T-helper 1 cell treated with Interleukin-12 subunit alpha and Interleukin-12 subunit beta and Interleukin-4 antibody, amounts not matched to agents 30 μg/mL and 1 μg/mL, for 36 hours (primary cell): Measurements from ENCODE around the gene CFAP46.
"Not testable (repeated sequence)": the region's sequence is repeated elsewhere in the genome, so short reads cannot be mapped to it uniquely, and the experiment has no call there.

Source experiments
- H3K27ac Mint-ChIP-seq: one replicate; pipeline ENCODE4 v1.8.0; 2021; ENCODE audit warnings: mild to moderate bottlenecking, mixed read lengths
- H3K27me3 Mint-ChIP-seq: one replicate; pipeline ENCODE4 v1.8.0; 2021; ENCODE audit warnings: low read depth, mixed read lengths
- H3K36me3 Mint-ChIP-seq: one replicate; pipeline ENCODE4 v1.8.0; 2021; ENCODE audit warnings: low read depth, mixed read lengths
- H3K4me1 Mint-ChIP-seq: one replicate; pipeline ENCODE4 v1.8.0; 2021; ENCODE audit warnings: low read depth, mixed read lengths
- H3K4me3 Mint-ChIP-seq: one replicate; pipeline ENCODE4 v1.8.0; 2021; ENCODE audit warnings: mild to moderate bottlenecking, moderate library complexity, mixed read lengths
- H3K9me3 Mint-ChIP-seq: one replicate; pipeline ENCODE4 v1.8.0; 2021; ENCODE audit warnings: mixed read lengths

The CFAP46 gene

DNA sequence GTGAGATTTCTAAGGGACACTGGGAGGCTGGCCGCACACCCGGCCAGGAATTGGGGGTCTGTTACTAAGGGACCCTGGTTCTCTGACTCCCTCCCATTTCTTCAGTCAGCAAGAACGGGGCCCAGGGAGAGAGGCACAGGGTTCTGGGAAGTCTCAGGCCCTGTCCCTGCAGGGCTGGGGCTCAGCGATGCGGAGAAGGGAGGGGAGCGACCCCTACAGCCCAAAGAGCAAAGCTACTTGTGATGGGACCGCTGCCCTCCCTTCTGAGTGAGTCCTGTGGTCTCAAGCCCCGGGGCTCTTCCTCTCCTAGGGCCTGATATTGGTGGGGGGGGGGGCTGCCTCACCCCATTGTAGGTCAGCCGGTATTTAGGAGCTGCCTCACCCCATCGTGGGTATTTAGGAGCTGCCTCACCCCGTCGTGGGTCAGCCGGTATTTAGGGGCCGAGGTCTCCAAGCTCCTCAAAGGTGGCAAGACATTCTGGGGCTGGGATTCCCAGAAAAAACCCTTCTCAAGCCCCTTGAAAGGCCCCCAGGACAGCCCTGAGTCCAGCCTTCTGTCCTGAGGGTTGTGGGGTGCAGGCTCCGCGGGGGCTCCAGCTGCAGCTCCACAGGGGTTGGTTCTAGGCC lies 139.6 kb downstream of the CFAP46 start:
- H3K4me3 Mint-ChIP-seq: no peak overlapping the region
- H3K27me3 Mint-ChIP-seq: no peaks in the 10 kb centered on the region
- no peaks in the 10 kb centered on the region for H3K4me1 Mint-ChIP-seq
- no peak overlapping the region for H3K27ac Mint-ChIP-seq
- H3K9me3 Mint-ChIP-seq: no peaks in the 10 kb centered on the region
- no peaks in the 10 kb centered on the region for H3K36me3 Mint-ChIP-seq

DNA sequence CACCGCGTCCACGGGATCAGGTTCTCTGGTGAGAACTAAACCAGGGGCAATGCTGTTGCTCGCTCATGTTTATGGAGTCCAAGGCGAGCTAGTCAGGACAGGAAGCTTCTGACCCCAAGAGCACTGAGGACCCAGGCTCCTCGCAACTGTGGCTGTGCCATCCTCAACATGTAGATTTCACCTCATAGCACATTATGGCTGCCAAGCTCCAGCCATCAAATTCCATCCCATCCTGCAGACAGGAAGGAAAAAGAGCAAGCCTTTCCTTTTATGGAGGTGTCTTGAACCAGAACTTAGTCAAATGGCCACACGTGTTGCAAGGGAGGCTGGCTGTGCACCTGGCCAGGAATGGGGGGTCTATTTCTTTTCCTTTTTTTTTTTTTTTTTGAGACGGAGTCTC lies 140.3 kb downstream of the CFAP46 start:
- Mint-ChIP-seq H3K27ac (no peak overlapping the region), H3K27me3 (no peaks in the 10 kb centered on the region), H3K4me3 (no peak overlapping the region), H3K9me3 (no peaks in the 10 kb centered on the region), H3K36me3 (no peaks in the 10 kb centered on the region), H3K4me1 (no peaks in the 10 kb centered on the region)

DNA sequence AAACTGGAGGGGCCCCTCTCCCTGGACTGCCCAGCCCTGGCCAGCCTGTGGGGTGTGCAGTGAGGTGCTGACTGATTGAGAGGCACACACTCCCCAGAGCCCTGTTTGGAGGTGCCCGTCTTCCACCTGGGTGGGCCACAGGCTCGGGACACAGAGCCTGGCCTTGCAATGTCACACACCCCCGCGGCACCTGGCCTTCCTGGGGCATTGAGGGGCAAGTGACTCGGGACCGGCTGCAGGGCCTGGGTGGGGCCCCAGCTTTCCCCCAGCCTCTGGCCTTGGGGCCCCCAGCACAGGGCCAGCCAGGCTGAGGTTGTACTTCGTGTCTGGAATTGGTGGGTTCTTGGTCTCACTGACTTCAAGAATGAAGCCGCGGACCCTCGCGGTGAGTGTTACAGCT lies 142.5 kb downstream of the CFAP46 start:
- no peaks in the 10 kb centered on the region for H3K9me3 Mint-ChIP-seq
- H3K27ac Mint-ChIP-seq: no peak overlapping the region
- H3K4me3 Mint-ChIP-seq: no peak overlapping the region
- H3K27me3 Mint-ChIP-seq: no peaks in the 10 kb centered on the region
- no peaks in the 10 kb centered on the region for H3K36me3 Mint-ChIP-seq
- H3K4me1 Mint-ChIP-seq: no peaks in the 10 kb centered on the region

DNA sequence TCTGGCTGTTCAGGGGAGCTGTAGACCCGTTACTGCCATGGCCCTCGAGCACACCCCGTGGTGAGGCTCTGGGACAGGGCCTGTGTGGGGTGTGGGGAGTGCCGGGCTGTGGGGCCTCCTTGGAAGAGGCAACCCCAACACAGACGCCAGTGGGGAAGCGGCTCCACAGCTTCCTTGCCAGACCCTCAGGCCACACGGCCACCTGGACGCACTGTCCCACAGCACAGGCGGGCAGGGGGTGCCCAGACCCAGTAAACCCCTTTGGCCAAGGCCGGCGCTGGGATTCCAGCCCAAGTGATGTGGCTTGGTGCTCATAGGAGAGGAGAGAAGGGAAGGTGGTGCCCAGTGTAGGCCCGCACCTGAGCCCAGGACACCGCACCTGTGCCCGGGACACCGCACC lies 143.5 kb downstream of the CFAP46 start:
- Mint-ChIP-seq H3K9me3 (no peaks in the 10 kb centered on the region), H3K36me3 (no peaks in the 10 kb centered on the region), H3K4me1 (no peaks in the 10 kb centered on the region), H3K27ac (no peak overlapping the region), H3K4me3 (no peak overlapping the region), H3K27me3 (no peaks in the 10 kb centered on the region)

DNA sequence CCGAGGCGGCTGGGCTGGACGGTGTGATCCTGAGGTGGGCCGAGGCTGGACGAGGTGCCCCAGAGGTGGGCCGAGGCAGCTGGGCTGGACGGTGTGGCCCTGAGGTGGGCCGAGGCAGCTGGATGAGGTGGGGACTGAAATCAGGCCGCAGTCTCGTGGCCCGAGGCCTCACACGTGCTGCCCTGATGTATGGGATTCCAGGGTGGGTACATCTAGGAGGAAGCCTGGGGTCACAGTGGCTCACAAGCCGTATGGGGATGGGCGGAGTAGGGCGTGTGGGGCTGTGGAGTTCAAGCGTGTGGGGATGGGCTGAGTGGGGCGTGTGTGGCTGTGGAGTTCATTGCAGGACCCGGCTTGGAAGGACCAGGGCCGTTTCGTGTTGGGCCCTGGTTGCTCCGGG lies 144.0 kb downstream of the CFAP46 start:
- H3K27me3 Mint-ChIP-seq: no peaks in the 10 kb centered on the region
- H3K36me3 Mint-ChIP-seq: no peaks in the 10 kb centered on the region
- no peaks in the 10 kb centered on the region for H3K4me1 Mint-ChIP-seq
- H3K4me3 Mint-ChIP-seq: no peak overlapping the region
- H3K27ac Mint-ChIP-seq: no peak overlapping the region
- no peaks in the 10 kb centered on the region for H3K9me3 Mint-ChIP-seq

DNA sequence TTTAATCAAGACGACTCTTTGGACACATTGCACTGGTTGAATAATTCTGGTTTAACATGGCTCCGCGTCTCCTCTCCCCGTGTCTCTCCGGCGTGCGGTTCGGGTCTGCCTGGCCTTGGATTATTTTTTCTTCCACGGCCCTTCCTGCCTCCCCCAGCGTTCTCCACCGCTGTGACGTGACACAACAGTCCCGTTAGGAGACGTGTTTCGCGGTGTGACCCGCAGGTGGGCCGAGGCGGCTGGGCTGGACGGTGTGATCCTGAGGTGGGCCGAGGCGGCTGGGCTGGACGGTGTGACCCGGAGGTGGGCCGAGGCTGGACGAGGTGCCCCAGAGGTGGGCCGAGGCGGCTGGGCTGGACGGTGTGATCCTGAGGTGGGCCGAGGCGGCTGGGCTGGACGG lies 144.4 kb downstream of the CFAP46 start:
- not testable (repeated sequence) for H3K27me3 Mint-ChIP-seq, H3K4me3 Mint-ChIP-seq, H3K4me1 Mint-ChIP-seq, H3K36me3 Mint-ChIP-seq, H3K9me3 Mint-ChIP-seq, H3K27ac Mint-ChIP-seq

DNA sequence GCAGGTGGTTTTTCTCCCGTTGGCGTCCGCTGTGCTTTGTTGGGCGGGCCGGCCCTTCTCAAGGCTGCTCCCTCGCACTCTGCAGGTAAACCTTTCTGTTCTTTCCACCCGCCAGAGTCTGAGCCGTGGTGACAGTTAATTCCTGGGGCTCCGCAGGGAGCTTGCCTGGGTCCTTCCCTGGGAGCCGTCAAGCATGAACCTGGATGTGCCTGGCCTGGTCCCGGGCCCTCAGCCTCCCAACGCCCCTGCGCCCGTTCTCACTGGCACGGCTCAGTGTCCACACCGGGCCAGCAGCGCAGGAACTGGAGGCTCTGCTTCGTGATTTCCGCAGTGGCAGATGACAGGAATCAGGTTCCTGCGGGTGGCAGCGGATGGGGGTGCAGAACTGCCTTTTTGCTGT lies 145.5 kb downstream of the CFAP46 start:
- Mint-ChIP-seq H3K4me1 (no peaks in the 10 kb centered on the region), H3K27ac (no peak overlapping the region), H3K27me3 (no peaks in the 10 kb centered on the region), H3K9me3 (no peaks in the 10 kb centered on the region), H3K4me3 (no peak overlapping the region), H3K36me3 (no peaks in the 10 kb centered on the region)

DNA sequence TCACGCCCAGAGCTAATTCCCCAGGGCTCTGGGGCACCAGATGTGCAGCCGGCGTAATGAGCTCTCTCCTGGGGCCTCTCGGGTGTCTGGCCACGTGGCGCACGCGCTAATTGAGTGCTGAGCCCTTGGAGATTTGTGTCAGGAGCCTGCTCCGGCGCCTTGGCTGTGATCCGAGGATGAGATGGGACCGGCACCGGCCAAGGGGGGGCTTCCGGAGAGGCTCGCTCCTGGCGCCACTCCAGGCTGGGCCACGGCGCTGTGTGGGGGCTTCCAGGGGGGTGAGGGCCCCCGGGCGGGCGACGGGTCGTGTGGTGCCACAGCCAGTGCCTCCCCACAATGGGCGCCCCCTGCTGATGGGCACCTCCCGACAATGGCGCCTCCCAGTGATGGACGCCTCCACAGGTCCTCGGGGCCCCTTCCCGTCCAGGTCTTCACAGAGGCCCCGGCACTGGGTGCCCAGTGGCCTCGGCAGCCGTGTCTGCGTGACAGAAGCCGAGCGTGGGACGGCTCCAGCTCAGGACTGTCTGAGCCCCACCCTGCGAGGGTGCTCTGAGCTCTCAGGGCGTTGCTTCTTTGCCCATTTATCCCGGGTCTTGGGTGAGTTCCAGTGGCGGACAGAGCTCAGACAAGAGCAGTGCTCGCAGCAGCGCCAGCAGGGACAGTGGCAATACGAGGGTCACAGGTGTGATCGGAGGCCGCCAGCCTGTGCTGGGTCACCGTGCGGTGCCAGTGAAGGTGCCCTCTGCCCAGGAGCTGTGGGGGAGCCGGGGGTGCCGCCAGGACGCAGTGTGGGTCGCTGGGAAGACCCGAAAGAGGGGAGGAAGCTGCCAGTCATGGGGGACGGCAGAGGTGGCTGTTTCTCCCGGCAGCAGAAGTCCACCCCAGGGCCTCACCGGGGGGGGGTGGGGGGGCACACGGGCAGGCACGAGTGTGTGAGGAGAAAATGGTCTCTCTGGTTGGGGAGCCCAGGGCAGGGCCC lies 148.2 kb downstream of the CFAP46 start:
- Mint-ChIP-seq H3K27me3 (peaks cover 4% of the 10 kb centered on the region), H3K4me3 (no peak overlapping the region), H3K4me1 (no peaks in the 10 kb centered on the region), H3K9me3 (no peaks in the 10 kb centered on the region), H3K27ac (no peak overlapping the region), H3K36me3 (no peaks in the 10 kb centered on the region)

DNA sequence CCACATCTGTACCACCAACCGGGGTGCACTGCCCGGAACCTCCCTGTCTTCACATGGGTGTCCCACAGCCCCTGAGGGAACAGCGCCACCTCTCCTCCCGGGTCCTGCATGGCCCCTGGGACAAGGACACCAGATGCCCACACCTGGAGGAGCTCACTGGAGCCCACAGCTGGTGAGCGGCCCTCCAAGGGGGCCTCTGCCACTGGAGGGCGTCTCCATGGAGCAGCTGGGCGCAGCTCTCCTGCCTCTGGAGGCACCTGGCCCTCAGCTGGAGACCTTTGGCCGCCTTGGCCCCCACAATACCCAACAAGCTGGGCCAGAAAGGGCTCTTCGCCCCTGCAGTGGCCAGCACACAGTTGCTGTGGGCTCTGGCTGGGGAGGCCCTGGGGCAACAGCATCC lies 149.2 kb downstream of the CFAP46 start:
- Mint-ChIP-seq H3K27me3 (peaks cover 7% of the 10 kb centered on the region), H3K27ac (no peak overlapping the region), H3K4me3 (no peak overlapping the region), H3K36me3 (no peaks in the 10 kb centered on the region), H3K4me1 (no peaks in the 10 kb centered on the region), H3K9me3 (no peaks in the 10 kb centered on the region)

DNA sequence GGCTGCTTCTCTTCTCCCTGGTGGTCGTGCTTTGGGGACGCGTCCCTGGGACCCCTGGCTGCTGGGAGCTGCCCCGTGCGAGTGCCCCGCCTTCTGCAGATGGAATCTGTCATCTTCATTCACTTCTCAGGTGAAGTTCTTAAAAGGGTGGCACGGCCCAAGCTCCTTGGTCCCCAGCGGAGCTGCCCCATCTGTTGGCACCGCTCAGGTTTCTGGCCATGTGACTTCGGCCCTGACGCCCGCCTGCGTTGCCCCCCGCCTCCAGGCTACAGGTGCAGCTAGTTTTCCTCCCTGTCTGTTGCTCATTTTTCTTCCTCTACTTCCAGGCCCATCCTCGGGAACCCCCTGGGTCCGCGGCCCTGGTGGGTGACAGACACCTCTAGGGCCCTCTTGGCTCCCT lies 149.6 kb downstream of the CFAP46 start:
- Mint-ChIP-seq H3K4me1 (no peaks in the 10 kb centered on the region), H3K9me3 (no peaks in the 10 kb centered on the region), H3K27me3 (peaks cover 7% of the 10 kb centered on the region), H3K27ac (no peak overlapping the region), H3K4me3 (no peak overlapping the region), H3K36me3 (no peaks in the 10 kb centered on the region)

DNA sequence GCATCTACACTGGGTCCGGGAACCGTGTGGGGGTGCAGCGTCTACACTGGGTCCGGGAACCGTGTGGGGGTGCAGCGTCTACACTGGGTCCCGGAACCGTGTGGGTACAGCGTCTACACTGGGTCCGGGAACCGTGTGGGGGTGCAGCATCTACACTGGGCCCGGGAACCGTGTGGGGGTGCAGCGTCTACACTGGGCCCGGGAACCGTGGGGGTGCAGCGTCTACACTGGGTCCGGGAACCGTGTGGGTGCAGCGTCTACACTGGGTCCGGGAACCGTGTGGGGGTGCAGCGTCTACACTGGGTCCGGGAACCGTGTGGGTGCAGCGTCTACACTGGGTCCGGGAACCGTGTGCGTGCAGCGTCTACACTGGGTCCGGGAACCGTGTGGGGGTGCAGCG lies 150.3 kb downstream of the CFAP46 start:
- not testable (repeated sequence) for H3K4me1 Mint-ChIP-seq, H3K4me3 Mint-ChIP-seq, H3K36me3 Mint-ChIP-seq, H3K27ac Mint-ChIP-seq, H3K9me3 Mint-ChIP-seq, H3K27me3 Mint-ChIP-seq

DNA sequence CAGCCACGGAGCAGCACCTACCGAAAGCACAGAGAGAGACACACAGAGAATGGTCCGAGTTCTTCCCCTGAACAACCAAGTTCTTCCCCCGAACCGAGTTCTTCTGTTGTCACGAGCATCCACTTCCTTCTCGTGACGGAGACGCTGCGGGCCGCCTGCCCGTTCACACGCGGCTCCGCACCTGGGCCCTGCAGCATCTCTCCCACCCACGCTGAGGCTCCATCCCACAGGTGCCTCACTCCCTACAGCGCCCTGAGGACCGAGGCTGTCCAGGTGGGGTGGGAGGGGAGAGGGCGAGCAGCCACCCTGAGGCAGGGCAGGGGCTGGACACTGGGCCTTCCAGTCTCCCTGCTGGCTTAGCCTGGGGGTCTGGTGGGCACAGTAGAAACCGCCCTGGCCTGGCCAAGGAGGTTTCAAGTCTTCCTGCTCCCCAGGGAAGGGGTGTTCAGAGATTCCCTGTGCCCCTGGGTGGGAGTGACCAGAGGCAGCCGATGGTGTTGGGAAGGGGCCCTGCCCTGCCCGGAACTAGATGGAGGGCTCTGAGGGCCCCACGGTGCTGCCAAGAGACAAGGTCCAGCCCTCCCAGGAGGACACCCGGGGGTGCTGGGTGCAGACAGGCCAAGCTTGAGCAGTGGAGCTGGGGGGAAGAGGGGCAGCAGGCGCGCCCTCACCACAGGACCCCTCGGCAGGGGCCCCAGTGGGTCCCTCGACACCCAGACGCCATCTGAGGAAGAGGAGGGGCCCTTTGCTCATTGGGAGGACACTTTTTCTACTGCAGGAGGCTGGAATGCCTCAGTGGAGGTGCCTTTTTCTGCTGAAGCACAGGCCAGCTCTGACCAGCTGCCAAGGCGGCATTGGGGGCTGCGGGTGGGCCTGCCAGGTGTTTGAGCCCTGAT lies 151.2 kb downstream of the CFAP46 start:
- Mint-ChIP-seq H3K9me3 (no peaks in the 10 kb centered on the region), H3K4me3 (no peak overlapping the region), H3K27me3 (peaks cover 7% of the 10 kb centered on the region)

DNA sequence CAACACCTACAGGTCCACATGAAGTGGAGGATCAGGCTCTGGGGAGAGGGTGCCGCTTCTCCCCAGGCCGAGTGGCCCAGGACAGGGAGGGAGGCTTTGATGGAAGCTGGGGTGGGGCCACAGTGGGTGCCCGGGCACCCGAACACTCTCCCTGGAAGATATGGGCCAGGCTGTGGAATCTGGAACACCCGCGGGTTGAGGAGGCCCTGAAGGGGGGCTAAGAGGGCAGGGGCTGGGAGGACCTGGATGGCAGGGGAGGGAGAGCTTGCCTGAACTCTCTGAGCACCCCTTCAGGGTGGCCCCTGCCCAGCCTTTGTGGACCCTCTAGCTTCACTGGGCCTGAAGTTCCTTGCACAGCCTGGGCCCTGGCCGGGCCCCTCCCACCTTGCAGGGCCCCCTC lies 151.9 kb downstream of the CFAP46 start:
- H3K27me3 Mint-ChIP-seq: peaks cover 7% of the 10 kb centered on the region
- no peak overlapping the region for H3K4me3 Mint-ChIP-seq
- H3K36me3 Mint-ChIP-seq: no peaks in the 10 kb centered on the region
- H3K27ac Mint-ChIP-seq: no peak overlapping the region
- H3K9me3 Mint-ChIP-seq: no peaks in the 10 kb centered on the region
- H3K4me1 Mint-ChIP-seq: no peaks in the 10 kb centered on the region

More for the DNA sequence above, 151.2 kb downstream of the CFAP46 start:
- H3K36me3 Mint-ChIP-seq: no peaks in the 10 kb centered on the region
- H3K27ac Mint-ChIP-seq: no peak overlapping the region
- H3K4me1 Mint-ChIP-seq: no peaks in the 10 kb centered on the region

DNA sequence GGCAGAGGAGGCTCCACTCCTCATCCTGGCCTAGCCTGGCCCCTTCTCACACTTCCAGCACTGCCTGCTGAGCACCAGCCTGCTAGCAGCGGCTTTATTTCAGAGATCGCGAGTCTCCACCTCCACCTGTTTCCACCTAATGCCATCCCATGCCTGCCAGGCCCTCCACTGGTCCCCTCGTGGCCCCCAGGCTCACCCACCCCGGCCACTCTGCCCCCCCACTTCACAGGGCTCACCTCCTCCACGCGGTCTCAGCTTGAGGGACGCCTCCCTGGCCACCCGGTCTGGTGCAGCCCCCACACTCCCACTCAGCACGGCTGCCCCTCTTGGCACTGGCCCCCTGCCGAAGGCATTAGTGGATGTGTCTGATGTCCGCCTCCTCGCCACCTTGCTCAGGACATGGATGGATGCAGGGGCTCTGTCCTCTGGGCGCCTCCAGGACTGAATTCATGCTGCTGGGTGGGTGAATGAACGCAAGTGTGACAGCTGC lies 152.7 kb downstream of the CFAP46 start:
- Mint-ChIP-seq H3K36me3 (no peaks in the 10 kb centered on the region), H3K4me1 (no peaks in the 10 kb centered on the region), H3K27ac (no peak overlapping the region), H3K27me3 (peaks cover 7% of the 10 kb centered on the region), H3K4me3 (no peak overlapping the region), H3K9me3 (no peaks in the 10 kb centered on the region)
